Tibial nerve (tissue), 4 donors: ENCODE data around the gene ZCCHC14.

ENCODE experiments used
- CTCF ChIP-seq, 5 experiments: fragments of 200-600 bp in 3 of 5; fragments of 450-650 bp in 2 of 5; sonication (generic) in 3 of 5; IDR thresholded peaks; one replicate each; pipeline ENCODE4 v1.5.1; 2016 to 2019; ENCODE audit warnings: antibody characterized with exemption in 5 of 5, mild to moderate bottlenecking in 3 of 5, moderate library complexity in 2 of 5
- EP300 ChIP-seq, 2 donors: sonication (generic); formaldehyde crosslinking; IDR thresholded peaks; one replicate each; pipeline ENCODE4 v1.6.1; 2017; ENCODE audit warnings: antibody characterized with exemption in 2 of 2, mild to moderate bottlenecking in 1 of 2

GRCh38 chr16:87451563-87452210 is 41.1 kb downstream of the ZCCHC14 start:
- TF ChIP-seq CTCF (IDR thresholded peaks at IDR 0.05) (no peak), EP300 (IDR thresholded peaks at IDR 0.05) (no peak)
